ENCODE measurements around the gene TIMP1.
A peak's percentile ranks its signal among the peaks of the same experiment; 100 is the strongest.

The TIMP1 gene

DNA sequence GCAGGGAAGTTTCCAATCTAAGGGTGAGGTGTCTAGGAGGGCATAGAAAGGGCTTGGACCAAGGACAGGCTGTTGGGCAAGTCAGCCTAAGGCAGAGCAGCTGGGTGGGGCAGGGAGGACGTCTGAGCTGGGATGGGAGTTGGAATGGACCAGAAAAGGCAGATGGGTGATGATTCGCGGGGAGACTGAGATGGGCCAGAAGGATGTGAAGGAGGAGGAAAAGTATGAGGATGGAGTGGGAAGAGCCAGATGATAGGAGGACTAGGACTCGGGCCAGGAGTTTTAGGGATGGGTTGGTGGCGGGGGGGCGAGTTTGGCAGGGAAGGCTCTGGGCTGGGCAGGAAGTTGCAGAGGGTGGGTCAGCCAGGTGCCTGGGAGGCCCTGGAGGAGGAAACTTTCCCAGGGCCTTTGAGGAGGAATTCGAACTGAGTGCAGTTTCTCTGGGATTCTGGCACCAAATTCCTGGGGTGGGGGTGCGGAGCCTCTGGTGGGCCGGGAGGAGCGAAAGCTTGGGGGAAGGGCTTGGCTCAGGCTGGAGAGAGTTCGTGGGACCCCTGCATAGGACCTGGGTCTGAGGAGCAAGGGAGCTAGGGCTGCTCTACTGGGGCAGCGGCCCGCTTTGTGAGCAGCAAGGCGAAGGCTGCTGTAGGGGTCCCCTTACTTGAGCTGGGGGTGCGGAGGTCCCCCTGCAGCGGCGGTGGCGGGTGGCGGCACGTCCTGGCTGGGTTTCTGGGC lies 8.7 kb upstream of the TIMP1 start:
- no peak for DNase-seq (ENCODE audit: low read depth, low spot score)

GRCh38 chrX:47574076-47574546 lies 8.1 kb upstream of the TIMP1 start:
- DNase-seq (ENCODE audit: low read depth, low spot score), result no peak

GRCh38 chrX:47574547-47575301 lies 7.5 kb upstream of the TIMP1 start:
- DNase-seq (ENCODE audit: low read depth, low spot score), result no peak

- no peak for DNase-seq (ENCODE audit: low read depth, low spot score)
These were observed 6.0 kb upstream of the TIMP1 start for GRCh38 chrX:47576021-47576898.

DNA sequence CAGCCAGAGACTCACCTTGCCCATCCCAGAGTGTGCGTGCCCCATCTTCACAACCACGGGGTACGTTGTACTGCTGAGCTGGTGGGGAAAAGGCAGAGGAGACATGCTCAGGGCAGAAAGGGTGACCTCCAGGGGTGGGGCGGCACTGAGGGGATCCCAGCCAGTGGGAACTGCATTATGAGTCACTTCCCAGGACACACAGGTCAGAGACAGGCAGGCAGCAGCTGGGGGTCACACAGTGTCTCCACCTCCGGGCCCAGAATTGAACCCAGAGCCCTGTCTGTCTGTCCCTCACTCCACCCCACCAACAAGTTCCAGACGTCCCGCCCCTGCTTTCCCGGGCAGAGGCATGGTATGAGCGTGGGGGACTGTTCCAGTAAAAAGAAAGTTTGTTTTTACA lies 4.8 kb upstream of the TIMP1 start:
- no peak for DNase-seq (ENCODE audit: low read depth, low spot score)

DNA sequence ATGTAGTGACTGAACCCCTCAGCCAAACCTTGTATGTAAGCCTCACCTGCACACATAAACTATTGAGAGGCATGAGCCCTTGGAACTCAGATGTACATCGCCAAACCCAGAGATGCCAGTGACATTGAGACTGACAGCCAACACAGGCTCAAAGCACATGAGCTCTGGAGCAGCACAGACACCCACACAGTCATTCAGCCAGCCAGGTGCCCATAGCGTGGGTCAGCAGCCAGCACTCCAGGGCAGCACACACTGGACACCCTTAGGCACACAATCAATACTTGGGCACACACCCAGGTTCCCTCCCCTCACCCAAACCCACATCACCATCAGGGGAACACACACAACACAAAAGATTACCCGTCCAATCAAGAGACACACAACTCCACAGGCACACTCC lies 4.3 kb upstream of the TIMP1 start:
- no peak for DNase-seq (ENCODE audit: low read depth, low spot score)

- no peak for DNase-seq (ENCODE audit: low read depth, low spot score)
These were observed 3.5 kb upstream of the TIMP1 start for GRCh38 chrX:47578692-47579091.

- DNase-seq (ENCODE audit: low read depth, low spot score), result peak; percentile 26
These were observed 2.7 kb upstream of the TIMP1 start for GRCh38 chrX:47579537-47579936.

GRCh38 chrX:47583240-47583861 lies 1.1 kb downstream of the TIMP1 start:
- no peak for DNase-seq (ENCODE audit: low read depth, low spot score)

DNA sequence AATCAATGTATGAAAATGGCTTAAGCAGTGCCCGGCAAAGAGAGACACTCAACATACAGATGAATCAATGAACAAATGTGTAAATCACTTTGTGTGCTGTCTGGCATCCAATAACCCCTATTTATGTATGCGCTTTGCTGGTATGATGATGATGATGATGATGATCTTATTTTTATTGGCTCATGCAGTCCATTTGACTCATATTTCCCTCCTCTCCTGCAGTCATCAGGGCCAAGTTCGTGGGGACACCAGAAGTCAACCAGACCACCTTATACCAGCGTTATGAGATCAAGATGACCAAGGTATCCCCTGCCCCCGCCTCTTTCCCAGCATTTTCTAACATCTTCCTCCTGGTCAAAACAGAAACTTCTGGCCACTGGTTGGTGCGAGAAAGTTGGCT lies 2.5 kb downstream of the TIMP1 start:
- DNase-seq (ENCODE audit: low read depth, low spot score), result no peak

- DNase-seq (ENCODE audit: low read depth, low spot score), result no peak
These were observed 3.0 kb downstream of the TIMP1 start for GRCh38 chrX:47585273-47585672.

DNA sequence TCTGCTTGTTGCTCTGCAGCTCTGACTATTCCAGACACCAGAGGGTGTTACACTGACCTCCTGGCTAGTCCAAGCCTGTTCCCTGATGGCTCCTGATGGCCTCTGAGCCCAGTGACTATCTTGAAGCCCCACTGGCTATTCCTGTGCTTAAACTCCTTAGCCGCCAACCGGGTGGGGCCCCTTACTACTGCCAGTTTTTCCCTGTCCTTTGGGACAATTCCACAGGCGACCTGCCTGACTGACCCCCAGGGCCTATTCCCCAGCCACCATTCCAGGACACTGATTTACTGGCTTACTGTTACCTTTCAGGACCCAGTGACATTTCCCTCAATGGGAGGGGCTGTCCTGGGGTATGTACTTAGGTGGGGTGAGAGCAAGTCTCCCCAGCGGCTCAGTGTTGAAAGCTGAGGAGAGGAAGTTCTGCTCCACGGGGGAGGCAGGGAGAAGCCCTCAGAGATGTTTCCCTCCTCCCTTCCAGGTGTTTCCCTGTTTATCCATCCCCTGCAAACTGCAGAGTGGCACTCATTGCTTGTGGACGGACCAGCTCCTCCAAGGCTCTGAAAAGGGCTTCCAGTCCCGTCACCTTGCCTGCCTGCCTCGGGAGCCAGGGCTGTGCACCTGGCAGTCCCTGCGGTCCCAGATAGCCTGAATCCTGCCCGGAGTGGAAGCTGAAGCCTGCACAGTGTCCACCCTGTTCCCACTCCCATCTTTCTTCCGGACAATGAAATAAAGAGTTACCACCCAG lies 4.0 kb downstream of the TIMP1 start:
- DNase-seq (ENCODE audit: low read depth, low spot score), result no peak

DNA sequence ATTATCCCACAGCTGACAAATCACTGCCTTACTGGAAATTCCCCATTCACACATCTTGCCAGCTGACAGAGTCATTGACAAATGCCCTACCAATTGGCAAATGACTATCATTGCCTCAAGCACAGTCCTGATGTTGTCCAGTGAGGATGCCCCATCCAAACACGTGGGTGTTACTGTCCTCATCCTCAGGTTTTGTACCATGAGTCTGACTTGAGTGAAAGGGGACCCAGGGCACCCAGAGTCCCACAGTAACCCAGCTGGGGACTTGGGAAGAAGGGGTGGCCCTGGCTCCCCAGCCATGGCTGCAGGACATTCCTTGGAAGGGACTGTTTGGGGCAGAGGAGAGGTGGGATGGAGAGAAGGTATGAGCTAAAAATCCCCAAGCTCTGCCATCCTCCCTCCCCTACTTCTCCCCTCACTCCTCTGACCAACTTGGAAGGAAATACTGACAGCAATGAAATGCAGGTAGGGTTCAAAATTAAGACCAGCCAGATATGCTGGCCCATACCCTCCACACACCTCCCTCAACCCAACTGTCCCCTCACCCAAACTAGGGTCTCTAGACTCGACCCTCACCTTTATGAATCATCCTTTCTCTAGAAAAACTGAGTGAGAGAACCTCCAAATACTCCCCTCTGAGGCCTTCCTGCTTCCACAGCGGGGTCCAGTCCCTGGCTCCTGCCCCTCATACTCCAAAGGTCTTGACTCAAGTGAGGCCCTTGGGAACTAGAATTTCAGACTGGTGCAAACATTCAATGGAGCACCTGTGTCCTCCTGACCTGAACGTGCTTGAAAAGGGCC lies 5.1 kb downstream of the TIMP1 start:
- no peak for DNase-seq (ENCODE audit: low read depth, low spot score)

DNA sequence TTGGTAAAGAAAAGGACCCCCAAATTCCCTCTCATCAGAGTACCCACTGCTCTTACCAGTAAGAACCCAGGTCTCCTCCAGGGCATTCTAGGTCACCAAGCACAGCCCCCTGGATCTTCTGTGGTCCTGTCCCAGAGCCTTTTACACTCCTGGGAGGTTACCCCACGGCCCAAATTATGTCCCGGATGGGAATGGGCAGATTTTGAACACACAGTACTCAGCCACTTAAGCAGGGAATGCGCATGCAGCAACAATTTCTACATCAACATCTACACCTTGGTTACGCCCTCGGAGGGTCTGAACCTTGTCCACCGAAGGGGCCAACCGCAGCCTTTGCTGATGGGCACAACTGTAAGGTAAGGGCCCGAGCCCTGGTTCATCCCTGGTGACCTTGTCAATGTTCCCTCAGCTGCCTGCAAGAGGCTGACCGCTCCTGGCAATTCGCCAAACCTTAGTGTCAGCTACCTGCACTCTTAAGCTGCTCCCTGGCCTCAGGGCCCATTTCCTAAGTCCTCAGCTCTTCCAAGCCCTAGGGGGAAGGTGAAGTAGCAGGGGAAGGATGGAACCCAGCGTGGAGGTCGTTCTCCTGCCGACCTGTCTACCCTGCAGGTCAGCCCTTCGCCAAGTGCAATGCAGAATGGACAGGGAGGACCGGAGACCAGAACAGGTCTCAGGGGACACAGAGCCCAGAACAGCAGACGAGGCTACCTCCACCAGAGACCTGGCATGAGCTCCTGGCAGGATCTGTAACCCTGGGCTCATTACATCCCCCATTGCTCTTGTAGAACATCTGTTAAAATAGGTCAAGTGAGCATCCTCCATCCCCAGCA lies 5.9 kb downstream of the TIMP1 start:
- no peak for DNase-seq (ENCODE audit: low read depth, low spot score)

DNA sequence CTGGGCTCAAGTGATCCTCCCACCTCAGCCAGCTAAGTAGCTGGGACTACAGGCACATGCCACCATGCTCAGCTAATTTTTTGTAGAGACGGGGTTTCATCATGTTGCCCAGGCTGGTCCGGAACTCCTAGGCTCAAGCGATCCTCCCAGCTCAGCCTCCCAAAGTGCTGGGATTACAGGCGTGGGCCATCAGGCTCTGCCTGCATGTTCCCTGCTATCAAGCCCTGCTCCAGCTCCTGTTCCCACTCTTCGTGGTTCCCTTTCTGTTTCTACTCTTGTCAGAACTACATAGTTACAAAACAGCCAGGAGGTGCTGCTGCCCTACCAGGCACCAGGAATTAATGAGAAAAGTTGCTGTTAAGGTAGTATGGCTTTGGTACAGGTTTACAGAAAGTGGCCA lies 8.7 kb downstream of the TIMP1 start:
- no peak for DNase-seq (ENCODE audit: low read depth, low spot score)

- DNase-seq (ENCODE audit: low read depth, low spot score), result no peak
These were observed 11.3 kb downstream of the TIMP1 start for GRCh38 chrX:47593522-47593921.

GRCh38 chrX:47595716-47596251 lies 13.5 kb downstream of the TIMP1 start:
- DNase-seq (ENCODE audit: low read depth, low spot score), result no peak

DNA sequence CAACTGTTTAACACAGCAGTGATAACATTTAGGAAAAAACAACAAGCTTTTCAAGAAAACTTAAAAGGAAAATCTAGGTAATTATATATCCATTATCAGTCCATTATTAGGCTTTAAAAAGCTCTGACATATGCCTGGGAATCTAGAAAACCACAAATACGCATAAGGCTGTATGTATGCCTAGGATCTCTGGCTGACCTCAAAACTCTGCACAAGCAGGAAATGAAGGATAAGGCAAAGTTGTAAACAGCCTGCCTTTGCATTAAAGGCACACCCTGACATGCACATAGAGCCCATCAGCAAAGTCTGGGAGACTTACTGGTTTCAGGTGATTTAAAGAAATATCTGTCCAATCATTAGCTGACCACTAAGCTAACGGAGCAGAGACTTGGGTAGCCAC lies 14.0 kb downstream of the TIMP1 start:
- DNase-seq (ENCODE audit: low read depth, low spot score), result no peak

DNA sequence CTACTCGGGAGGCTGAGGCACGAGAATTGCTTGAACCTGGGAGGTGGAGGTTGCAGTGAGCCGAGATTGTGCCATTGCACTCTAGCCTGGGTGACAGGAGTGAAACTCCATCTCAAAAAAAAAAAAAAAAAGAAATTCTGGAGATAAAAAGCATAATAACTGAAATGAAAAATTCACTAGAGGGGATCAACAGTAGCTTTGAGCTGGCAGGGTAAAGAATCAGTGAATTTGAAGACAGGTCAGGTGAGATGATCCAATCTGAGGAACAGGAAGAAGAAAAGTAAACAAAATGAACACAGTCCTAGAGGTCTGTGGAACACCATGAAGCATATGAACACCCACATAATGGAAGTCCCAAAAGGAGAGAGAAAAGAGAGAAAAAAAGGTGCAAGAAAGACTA lies 15.0 kb downstream of the TIMP1 start:
- DNase-seq (ENCODE audit: low read depth, low spot score), result no peak
